K562 (cell line): ENCODE results near the gene DGCR2. TPM values are rescaled to one million over a fixed set of nuclear protein-coding genes. Genes with fewer than 3 reads are reported as not detected.

Source experiments
- ARID3A ChIP-seq: IDR thresholded peaks from 2 replicates; pipeline ENCODE4 v1.6.1; 2012; ENCODE audit warnings: low read depth, low read length, improper control_type of control experiment, borderline replicate concordance
- ATF7 ChIP-seq: fragments of 450-650 bp; IDR thresholded peaks from 2 replicates; pipeline ENCODE4 v1.7.1; 2014; ENCODE audit warnings: mild to moderate bottlenecking, moderate library complexity
- BRF1 ChIP-seq: IDR thresholded peaks from 3 replicates; pipeline ENCODE4 v1.6.1; 2011; ENCODE audit warnings: borderline replicate concordance, mild to moderate bottlenecking; ENCODE audit not compliant: insufficient read length; ENCODE audit errors: extremely low read depth
- CEBPB ChIP-seq: fragments of 450-650 bp; IDR thresholded peaks from 2 replicates; pipeline ENCODE4 v1.6.1; 2016; ENCODE audit warnings: missing genetic modification characterization, missing compliant biosample characterization
- CXXC5 ChIP-seq: fragments of 250-450 bp; sonication (Bioruptor Pico); IDR thresholded peaks from 2 replicates; pipeline ENCODE4 v1.8.0; 2022; ENCODE audit warnings: inconsistent platforms, mild to moderate bottlenecking, moderate library complexity
- E2F3 ChIP-seq: fragments of 250-450 bp; sonication (Bioruptor Pico); IDR thresholded peaks from 2 replicates; pipeline ENCODE4 v1.4.0; 2020; ENCODE audit warnings: mild to moderate bottlenecking
- EP300 ChIP-seq: IDR thresholded peaks from 2 replicates; pipeline ENCODE4 v1.6.1; 2012; ENCODE audit warnings: low read length, improper control_type of control experiment
- EZH2 ChIP-seq: IDR thresholded peaks from 2 replicates; pipeline ENCODE4 v1.6.1; 2012; ENCODE audit warnings: low read depth, mild to moderate bottlenecking, inconsistent platforms, low read length, borderline replicate concordance
- FOXO4 ChIP-seq: fragments of 450-650 bp; formaldehyde crosslinking; IDR thresholded peaks from 2 replicates; pipeline ENCODE4 v1.4.0; 2020; ENCODE audit warnings: mild to moderate bottlenecking, moderate library complexity
- HDAC2 ChIP-seq: fragments of 450-650 bp; IDR thresholded peaks from 2 replicates; pipeline ENCODE4 v1.6.1; 2016; ENCODE audit warnings: mild to moderate bottlenecking
- HMG20B ChIP-seq: fragments of 250-450 bp; sonication (Bioruptor Pico); IDR thresholded peaks from 2 replicates; pipeline ENCODE4 v1.5.0; 2021; ENCODE audit warnings: mild to moderate bottlenecking
- MAFF ChIP-seq: IDR thresholded peaks from 2 replicates; pipeline ENCODE4 v1.6.1; 2012; ENCODE audit warnings: low read length, improper control_type of control experiment
- MCM5 ChIP-seq: fragments of 450-650 bp; IDR thresholded peaks from 2 replicates; pipeline ENCODE4 v1.6.1; 2016; ENCODE audit warnings: low read depth
- PHB ChIP-seq: fragments of 250-450 bp; sonication (Bioruptor Pico); IDR thresholded peaks from 2 replicates; pipeline ENCODE4 v1.5.0; 2021
- TFE3 ChIP-seq: fragments of 450-650 bp; formaldehyde crosslinking; IDR thresholded peaks from 2 replicates; pipeline ENCODE4 v1.4.0; 2020; ENCODE audit warnings: mild to moderate bottlenecking, mixed read lengths
- U2AF2 ChIP-seq: fragments of 200-400 bp; formaldehyde crosslinking; optimal IDR thresholded peaks from 2 replicates; pipeline ENCODE3; 2017; ENCODE audit warnings: low read depth, mild to moderate bottlenecking, low read length
- ZBTB26 ChIP-seq: fragments of 450-650 bp; formaldehyde crosslinking; IDR thresholded peaks from 2 replicates; pipeline ENCODE4 v1.4.0; 2022; ENCODE audit warnings: missing genetic modification characterization
- ZNF197 ChIP-seq: fragments of 200-800 bp; sonication (Bioruptor generic); IDR thresholded peaks from 2 replicates; pipeline ENCODE4 v1.6.1; 2016; ENCODE audit warnings: low read depth, missing genetic modification characterization, missing compliant biosample characterization
- ZNF277 ChIP-seq: fragments of 250-450 bp; sonication (Bioruptor Pico); IDR thresholded peaks from 2 replicates; pipeline ENCODE4 v1.8.0; 2022; ENCODE audit warnings: inconsistent platforms, mild to moderate bottlenecking, moderate library complexity, borderline replicate concordance
- polyA plus RNA-seq, 8 experiments: library from polyadenylated mRNA; depleted of rRNA in 4 of 8; stranded (reverse) in 5 of 8; unstranded in 3 of 8; fragments of >200 nt; fragmentation: Nextera tagmentation in 2 of 8; fragmentation: Illumina TruSeq in 1 of 8; extraction: Ambion mirVana in 2 of 8; extraction: Trizol in 1 of 8; gene quantifications; 2 replicates each; pipeline versions ENCODE4 v1.2.1 to v1.2.3, GENCODE V29; 2011 to 2014; ENCODE audit warnings: inconsistent platforms in 1 of 8, missing spikeins in 1 of 8
- total RNA-seq, 7 experiments: library from RNA; depleted of rRNA in 6 of 7; stranded (reverse); fragments of >200 nt in 6 of 7; fragmentation: Illumina TruSeq in 2 of 7; extraction: Trizol in 2 of 7; gene quantifications; 2 replicates each; pipeline versions ENCODE4 v1.2.1 to v1.2.3, GENCODE V29; 2011 to 2021; ENCODE audit warnings: low replicate concordance in 1 of 7

The DGCR2 gene
- total and polyA plus RNA-seq, 9 of the 15 experiments (the other 6 are each of a cell fraction or from before 2014, with no cell fraction given), result 0.69 to 101 (median 56.4) TPM

GRCh38 chr22:19035474-19036228, 86.6 kb downstream of the DGCR2 start (continued):
- no peak for TF ChIP-seq BRF1
- no peak for TF ChIP-seq EZH2
- TF ChIP-seq ZBTB26 (CRISPR knock-in tag), result no peak
- TF ChIP-seq ARID3A, result no peak
- TF ChIP-seq EP300, result no peak
- no peak for TF ChIP-seq ATF7
- TF ChIP-seq FOXO4 (CRISPR knock-in tag), result no peak
- TF ChIP-seq HDAC2, result peak; percentile 54; the same call in 1 of the 2 replicates
- no peak for TF ChIP-seq E2F3 (CRISPR knock-in tag)
- TF ChIP-seq HMG20B (CRISPR knock-in tag), result no peak
- no peak for TF ChIP-seq ZNF277 (CRISPR knock-in tag)
- TF ChIP-seq CEBPB (tag), result no peak
- TF ChIP-seq PHB, result peak; percentile 76; the same call in 1 of the 2 replicates
- TF ChIP-seq U2AF2, result no peak
- no peak for TF ChIP-seq MCM5
- no peak for TF ChIP-seq CXXC5 (CRISPR knock-in tag)
- no peak for TF ChIP-seq TFE3 (CRISPR knock-in tag)
- TF ChIP-seq MAFF, result no peak
- no peak for TF ChIP-seq ZNF197 (CRISPR knock-in tag)
